H1 (cell line): Measurements from ENCODE around the gene RELN. TPM values are rescaled to one million over a fixed set of nuclear protein-coding genes. Genes with fewer than 3 reads are reported as not detected.

Experiments
- CTCF ChIA-PET: fragments of 300-600 bp; sonication (Branson Sonifier 250); formaldehyde crosslinking; loops from one replicate; lab custom pipeline; 2021; ENCODE audit not compliant: partially characterized antibody; lab: Charles Lee
- POLR2A ChIA-PET: fragments of 300-600 bp; sonication (Branson Sonifier 250); formaldehyde crosslinking; loops from one replicate; lab custom pipeline; 2021; ENCODE audit warnings: inconsistent platforms; ENCODE audit not compliant: partially characterized antibody; lab: Charles Lee
- DNase-seq, 2 experiments: peaks; one replicate each; pipeline versions ENCODE4 v3.0.0 to v3.0.0-alpha.2; 2010 to 2022; ENCODE audit warnings: low spot score in 2 of 2, low read depth in 1 of 2, mixed read lengths in 1 of 2
- FAIRE-seq: peaks from 2 replicates; lab custom pipeline; 2011; peaks lifted over from hg19 to GRCh38; lab: Jason Lieb, UNC
- H2AFZ ChIP-seq: 2 replicates; pipeline ENCODE4 v1.8.1; 2012; ENCODE audit warnings: low read length, inconsistent platforms
- H2AK5ac ChIP-seq: 2 replicates; pipeline ENCODE4 v1.6.1; 2013; ENCODE audit warnings: low read depth, low read length
- H2BK120ac ChIP-seq: replicated peaks from 2 replicates; pipeline ENCODE3; 2013; ENCODE audit warnings: low read depth, low read length, inconsistent platforms
- H2BK12ac ChIP-seq: 2 replicates; pipeline ENCODE4 v1.6.1; 2013; ENCODE audit warnings: low read depth, low read length
- H2BK15ac ChIP-seq: 2 replicates; pipeline ENCODE4 v1.6.1; 2013; ENCODE audit warnings: low read length
- H2BK20ac ChIP-seq: 2 replicates; pipeline ENCODE4 v1.6.1; 2013; ENCODE audit warnings: low read length
- H2BK5ac ChIP-seq: 2 replicates; pipeline ENCODE4 v1.6.1; 2013; ENCODE audit warnings: low read depth, low read length
- H3K14ac ChIP-seq: 2 replicates; pipeline ENCODE4 v1.6.1; 2013; ENCODE audit warnings: inconsistent platforms; ENCODE audit not compliant: insufficient read length
- H3K18ac ChIP-seq: 2 replicates; pipeline ENCODE4 v1.6.1; 2013; ENCODE audit warnings: low read length; ENCODE audit errors: extremely low read depth
- H3K23ac ChIP-seq: 2 replicates; pipeline ENCODE4 v1.6.1; 2013; ENCODE audit warnings: inconsistent platforms; ENCODE audit not compliant: insufficient read length
- H3K23me2 ChIP-seq: 2 replicates; pipeline ENCODE4 v1.6.1; 2013; ENCODE audit warnings: low read depth, low read length
- H3K27ac ChIP-seq: 2 replicates; pipeline ENCODE4 v1.6.1; 2011; ENCODE audit warnings: low read depth, low read length, inconsistent platforms
- H3K27me3 ChIP-seq, 4 experiments: replicated peaks in 1 of 4; 1 replicate in 1 of 4; 2 replicates in 3 of 4; pipeline versions ENCODE4 v1.6.1 to v1.8.1; 2011 to 2013; ENCODE audit warnings: low read length in 3 of 4, mild to moderate bottlenecking in 3 of 4, inconsistent platforms in 2 of 4, mixed read lengths in 2 of 4, moderate library complexity in 1 of 4; ENCODE audit not compliant: control insufficient read depth in 3 of 4, insufficient read depth in 3 of 4; ENCODE audit errors: extremely low read depth in 1 of 4
- H3K36me3 ChIP-seq, 4 experiments: 2 replicates each; pipeline versions ENCODE4 v1.6.1 to v1.8.1; 2011 to 2013; ENCODE audit warnings: mild to moderate bottlenecking in 4 of 4, low read length in 3 of 4, moderate library complexity in 2 of 4, control low read depth in 1 of 4, inconsistent platforms in 1 of 4; ENCODE audit not compliant: insufficient read depth in 4 of 4, control insufficient read depth in 2 of 4
- H3K4ac ChIP-seq: replicated peaks from 2 replicates; pipeline ENCODE3; 2013; ENCODE audit warnings: low read length, low read depth, mixed read lengths, inconsistent platforms; ENCODE audit not compliant: insufficient read length
- H3K4me1 ChIP-seq, 4 experiments: replicated peaks in 1 of 4; 1 replicate in 1 of 4; 2 replicates in 3 of 4; pipeline versions ENCODE4 v1.6.1 to v1.8.1; 2011 to 2013; ENCODE audit warnings: low read length in 3 of 4, inconsistent platforms in 2 of 4, mixed read lengths in 1 of 4; ENCODE audit not compliant: insufficient read depth in 4 of 4, control insufficient read depth in 3 of 4
- H3K4me2 ChIP-seq, 2 experiments: 2 replicates each; pipeline versions ENCODE4 v1.6.1 to v1.8.1; 2011 to 2013; ENCODE audit warnings: low read depth in 2 of 2, low read length in 2 of 2, control low read depth in 1 of 2, inconsistent platforms in 1 of 2, mild to moderate bottlenecking in 1 of 2; ENCODE audit not compliant: insufficient read depth in 1 of 2
- H3K4me3 ChIP-seq, 4 experiments: fragments of 200-600, 300-600 bp in 1 of 4; sonication (generic), shearing (Covaris generic), sonication (Bioruptor Twin) in 1 of 4; 2 replicates each; pipeline versions ENCODE4 v1.5.1 to v1.8.1; 2011 to 2016; ENCODE audit warnings: low read length in 4 of 4, low read depth in 3 of 4, control low read depth in 2 of 4, inconsistent platforms in 2 of 4, mild to moderate bottlenecking in 2 of 4, mixed read lengths in 1 of 4, moderate library complexity in 1 of 4; ENCODE audit not compliant: insufficient read depth in 2 of 4; ENCODE audit errors: extremely low read depth in 1 of 4
- H3K56ac ChIP-seq: replicated peaks from 2 replicates; pipeline ENCODE3; 2013; ENCODE audit warnings: low read depth, mild to moderate bottlenecking, mixed read lengths, low read length, inconsistent platforms; ENCODE audit not compliant: insufficient read length
- H3K79me1 ChIP-seq: 2 replicates; pipeline ENCODE4 v1.6.1; 2013; ENCODE audit warnings: low read depth, low read length, control low read depth
- H3K79me2 ChIP-seq, 2 experiments: 2 replicates each; pipeline versions ENCODE4 v1.6.1 to v1.8.1; 2012 to 2013; ENCODE audit warnings: low read length in 2 of 2, mild to moderate bottlenecking in 2 of 2, inconsistent platforms in 1 of 2; ENCODE audit not compliant: insufficient read depth in 2 of 2, control insufficient read depth in 1 of 2
- H3K9ac ChIP-seq, 4 experiments: replicated peaks in 1 of 4; 1 replicate in 1 of 4; 2 replicates in 3 of 4; pipeline versions ENCODE4 v1.6.1 to v1.8.1; 2011 to 2013; ENCODE audit warnings: low read depth in 3 of 4, low read length in 3 of 4, control low read depth in 2 of 4, mild to moderate bottlenecking in 2 of 4, moderate library complexity in 2 of 4, inconsistent platforms in 1 of 4; ENCODE audit errors: extremely low read depth in 1 of 4
- H3K9me3 ChIP-seq, 2 experiments: 2 replicates each; pipeline versions ENCODE4 v1.6.1 to v1.8.1; 2012 to 2013; ENCODE audit warnings: mild to moderate bottlenecking in 2 of 2, moderate library complexity in 2 of 2, control low read depth in 1 of 2, inconsistent platforms in 1 of 2, low read depth in 1 of 2, low read length in 1 of 2, mixed read lengths in 1 of 2; ENCODE audit not compliant: insufficient read depth in 2 of 2
- H4K20me1 ChIP-seq, 2 experiments: replicated peaks in 1 of 2; 2 replicates each; pipeline versions ENCODE3 to v1.8.1; 2011 to 2013; ENCODE audit warnings: inconsistent platforms in 2 of 2, low read length in 2 of 2, mild to moderate bottlenecking in 1 of 2; ENCODE audit not compliant: insufficient read depth in 2 of 2, control insufficient read depth in 1 of 2
- H4K5ac ChIP-seq: 2 replicates; pipeline ENCODE4 v1.6.1; 2013; ENCODE audit warnings: low read length, low read depth, mixed read lengths, inconsistent platforms; ENCODE audit not compliant: insufficient read length
- H4K8ac ChIP-seq: 2 replicates; pipeline ENCODE4 v1.8.0; 2013; ENCODE audit warnings: mild to moderate bottlenecking, moderate library complexity, low read length, inconsistent platforms; ENCODE audit not compliant: insufficient read depth; ENCODE audit errors: extremely low read depth
- H4K91ac ChIP-seq: replicated peaks from 2 replicates; pipeline ENCODE3; 2013; ENCODE audit warnings: low read length, mixed read lengths, inconsistent platforms; ENCODE audit not compliant: insufficient read length
- CHD1 ChIP-seq: IDR thresholded peaks from 2 replicates; pipeline ENCODE4 v1.6.1; 2012; ENCODE audit warnings: low read depth, low read length, improper control_type of control experiment
- EP300 ChIP-seq, 2 experiments: IDR thresholded peaks; 1 replicate in 1 of 2; 2 replicates in 1 of 2; pipeline ENCODE4 v1.6.1; 2011 to 2012; ENCODE audit warnings: low read depth in 2 of 2, low read length in 2 of 2, mild to moderate bottlenecking in 2 of 2, borderline replicate concordance in 1 of 2, inconsistent platforms in 1 of 2, moderate library complexity in 1 of 2
- JUND ChIP-seq: IDR thresholded peaks from 2 replicates; pipeline ENCODE4 v1.6.1; 2011; ENCODE audit warnings: mild to moderate bottlenecking, improper control_type of control experiment, low read length
- NANOG ChIP-seq: IDR thresholded peaks from 2 replicates; pipeline ENCODE4 v1.6.1; 2011; ENCODE audit warnings: low read length, low read depth, mild to moderate bottlenecking, inconsistent platforms; ENCODE audit not compliant: insufficient read depth, poor library complexity, severe bottlenecking
- RFX5 ChIP-seq: IDR thresholded peaks from 2 replicates; pipeline ENCODE4 v1.6.1; 2011; ENCODE audit warnings: low read depth, low read length, improper control_type of control experiment, borderline replicate concordance
- WGBS, 2 experiments: shearing (Covaris generic) in 1 of 2; methylation state at CpG; one replicate each; pipeline versions ENCODE4 v1.1.6 to v1.1.7; 2013 to 2015; ENCODE audit warnings: low lambda C conversion rate in 2 of 2, mixed read lengths in 2 of 2, inconsistent platforms in 1 of 2, low coverage in 1 of 2, missing lambda C conversion rate in 1 of 2; ENCODE audit not compliant: insufficient replicate concordance in 2 of 2, insufficient coverage in 1 of 2, insufficient read length in 1 of 2; ENCODE audit errors: extremely low coverage in 1 of 2, missing lambda C conversion rate in 1 of 2; 5-methylcytosine and 5-hydroxymethylcytosine counted together
- polyA plus RNA-seq, 7 experiments: library from polyadenylated mRNA; depleted of rRNA in 3 of 7; stranded (reverse) in 5 of 7; unstranded in 2 of 7; fragments of >200 nt in 5 of 7; fragments of 200-250 nt in 2 of 7; gene quantifications; 1 replicate in 5 of 7; 2 replicates in 1 of 7; 4 replicates in 1 of 7; pipeline versions ENCODE4 v1.2.1 to v1.2.3, GENCODE V29; 2011 to 2013; ENCODE audit warnings: missing spikeins in 2 of 7, mixed read lengths in 2 of 7
- total RNA-seq: library from RNA; stranded (reverse); fragmentation: NEBNext Ultra II Directional; extraction: Animal tissue kit (Norgen Biotek cat#: 25700); gene quantifications from 2 replicates; pipeline ENCODE4 v1.2.1, GENCODE V29; 2021

RELN gene
- total and polyA plus RNA-seq, 2 of the 8 experiments (the other 6 are each of a cell fraction or from before 2014, with no cell fraction given): 0.03 to 0.07 TPM

DNA sequence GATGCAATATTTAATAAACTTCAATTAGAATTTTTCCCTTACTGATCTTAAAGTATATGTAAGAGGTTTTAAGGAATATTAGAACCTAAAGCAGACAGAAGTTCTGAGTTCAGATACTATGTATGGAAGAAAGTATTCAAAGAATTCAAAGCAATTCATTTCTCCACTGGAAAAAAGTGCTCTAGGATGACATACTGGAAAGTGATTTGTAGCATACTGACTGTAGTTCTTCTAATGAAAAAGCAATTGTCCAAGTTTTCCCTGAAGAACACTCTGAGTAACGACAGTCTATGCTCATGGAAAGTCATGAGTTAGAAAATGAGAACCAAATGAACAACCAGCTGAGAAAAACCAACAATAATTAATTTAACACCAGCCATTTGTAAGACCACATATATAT, 362.7 kb downstream of the RELN start:
- WGBS, 2 experiments: 100% methylated on average over 1 of the region's 1 CpG; no CpG with 5 or more reads in 1 of the 2 experiments
- ChIA-PET POLR2A (no interaction called here), CTCF (interaction anchor here (0.9 to 5.0 kb wide), 2 partner anchors 12 to 253 kb away, joined by 3 to 29 read pairs; no protein-coding TSS in a partner anchor)
- H3K4me3 ChIP-seq: no peak overlapping the region
- H4K20me1 ChIP-seq: no peaks in the 10 kb centered on the region
- no peak overlapping the region for H4K91ac ChIP-seq
- no peak overlapping the region for H3K56ac ChIP-seq
- no peak overlapping the region for H3K27ac ChIP-seq
- H2AFZ ChIP-seq: no peak overlapping the region
- H2BK15ac ChIP-seq: no peak overlapping the region
- H4K5ac ChIP-seq: no peak overlapping the region
- no peaks in the 10 kb centered on the region for H3K23me2 ChIP-seq
- no peak overlapping the region for H2BK5ac ChIP-seq
- no peaks in the 10 kb centered on the region for H3K9me3 ChIP-seq
- no peak overlapping the region for H2BK120ac ChIP-seq
- no peaks in the 10 kb centered on the region for H3K4me1 ChIP-seq
- no peak overlapping the region for H2BK20ac ChIP-seq
- H3K9ac ChIP-seq: no peak overlapping the region
- FAIRE-seq (no peak), DNase-seq (no peak)
- H3K14ac ChIP-seq: no peak overlapping the region
- no peaks in the 10 kb centered on the region for H3K27me3 ChIP-seq
- no peaks in the 10 kb centered on the region for H3K79me1 ChIP-seq
- H3K18ac ChIP-seq: no peak overlapping the region
- no peak overlapping the region for H4K8ac ChIP-seq
- TF ChIP-seq EP300 (IDR thresholded peaks at IDR 0.05; ENCODE audit: borderline replicate concordance in 1 of 2, low read depth in 2 of 2, low read length in 2 of 2) (no peak), NANOG (no peak), CHD1 (no peak), RFX5 (no peak), JUND (no peak)
- H2AK5ac ChIP-seq: no peak overlapping the region
- H3K4me2 ChIP-seq: no peak overlapping the region
- H3K4ac ChIP-seq: no peak overlapping the region
- H2BK12ac ChIP-seq: no peak overlapping the region
- H3K23ac ChIP-seq: no peak overlapping the region
- no peaks in the 10 kb centered on the region for H3K79me2 ChIP-seq
- H3K36me3 ChIP-seq: no peaks in the 10 kb centered on the region
